HS-5 (cell line): ENCODE data around the gene PDLIM5.
A peak's percentile ranks its signal among the peaks of the same experiment; 100 is the strongest.

Source experiments
- DNase-seq: peaks from one replicate; pipeline ENCODE4 v3.0.0-alpha.2; 2012; ENCODE audit warnings: low read depth

Gene PDLIM5

GRCh38 chr4:94559351-94559806 is 107.6 kb downstream of the PDLIM5 start:
- DNase-seq = no peak

GRCh38 chr4:94561249-94562024 is 109.7 kb downstream of the PDLIM5 start:
- no peak for DNase-seq

GRCh38 chr4:94562285-94562684 is 110.5 kb downstream of the PDLIM5 start:
- DNase-seq = no peak

GRCh38 chr4:94564252-94564651 is 112.5 kb downstream of the PDLIM5 start:
- no peak for DNase-seq

GRCh38 chr4:94566420-94566819 is 114.7 kb downstream of the PDLIM5 start:
- no peak for DNase-seq

- DNase-seq = no peak
Measured at GRCh38 chr4:94567811-94568210, 116.1 kb downstream of the PDLIM5 start.

GRCh38 chr4:94570558-94570957 is 118.8 kb downstream of the PDLIM5 start:
- DNase-seq = no peak

GRCh38 chr4:94571298-94571697 is 119.6 kb downstream of the PDLIM5 start:
- DNase-seq = no peak

- no peak for DNase-seq
Measured at GRCh38 chr4:94571715-94572114, 120.0 kb downstream of the PDLIM5 start.

- no peak for DNase-seq
Measured at GRCh38 chr4:94574050-94574449, 122.3 kb downstream of the PDLIM5 start.

- no peak for DNase-seq
Measured at GRCh38 chr4:94574616-94575015, 122.9 kb downstream of the PDLIM5 start.

GRCh38 chr4:94575652-94576051 is 123.9 kb downstream of the PDLIM5 start:
- DNase-seq = no peak

- no peak for DNase-seq
Measured at GRCh38 chr4:94576210-94576609, 124.5 kb downstream of the PDLIM5 start.

- DNase-seq = no peak
Measured at GRCh38 chr4:94577136-94577535, 125.4 kb downstream of the PDLIM5 start.

- no peak for DNase-seq
Measured at GRCh38 chr4:94578195-94578594, 126.5 kb downstream of the PDLIM5 start.

GRCh38 chr4:94581766-94582165 is 130.0 kb downstream of the PDLIM5 start:
- DNase-seq = no peak

- DNase-seq = no peak
Measured at GRCh38 chr4:94582517-94582916, 130.8 kb downstream of the PDLIM5 start.

- DNase-seq = no peak
Measured at GRCh38 chr4:94583914-94584641, 132.3 kb downstream of the PDLIM5 start.

GRCh38 chr4:94588896-94589693 is 137.4 kb downstream of the PDLIM5 start:
- peak; percentile 14 for DNase-seq

GRCh38 chr4:94590493-94590892 is 138.8 kb downstream of the PDLIM5 start:
- DNase-seq = no peak

- DNase-seq = no peak
Measured at GRCh38 chr4:94591289-94591688, 139.5 kb downstream of the PDLIM5 start.

GRCh38 chr4:94595013-94595412 is 143.3 kb downstream of the PDLIM5 start:
- DNase-seq = no peak
